Endothelial cell of umbilical vein (primary cell): ENCODE measurements around the gene MALRD1. TPM values are rescaled to one million over a fixed set of nuclear protein-coding genes. Genes with fewer than 3 reads are reported as not detected.

Experiments used
- BruUV-seq: library from RNA; stranded (reverse); fragments of 400-500 nt; replicated peaks from 2 replicates; lab custom pipeline; 2021; lab: Mats Ljungman, UMichigan
- CTCF ChIA-PET: fragments of 300-600, 350-600 bp; sonication (Branson Sonifier 250); formaldehyde crosslinking; loops from one replicate; lab custom pipeline; 2021; ENCODE audit warnings: antibody characterized with exemption, inconsistent platforms; lab: Charles Lee
- POLR2A ChIA-PET: fragments of 300-600, 350-600 bp; sonication (Branson Sonifier 250); formaldehyde crosslinking; loops from one replicate; lab custom pipeline; 2021; ENCODE audit warnings: antibody characterized with exemption, inconsistent platforms; lab: Charles Lee
- DNase-seq: peaks from one replicate; pipeline ENCODE4 v3.0.0-alpha.2; 2011; ENCODE audit warnings: low read depth, low spot score
- FAIRE-seq: peaks from 2 replicates; lab custom pipeline; 2011; peaks lifted over from hg19 to GRCh38; lab: Jason Lieb, UNC
- H2AFZ ChIP-seq: 2 replicates; pipeline ENCODE4 v1.6.0; 2012; ENCODE audit warnings: low read depth, low read length, control low read depth, inconsistent platforms
- H3K27ac ChIP-seq: 2 replicates; pipeline ENCODE4 v1.5.1; 2011; ENCODE audit warnings: low read depth, mild to moderate bottlenecking, control low read depth, low read length, moderate library complexity; ENCODE audit not compliant: insufficient read depth
- H3K27me3 ChIP-seq, 2 experiments: 2 replicates each; pipeline versions ENCODE4 v1.6.0 to v1.6.1; 2011; ENCODE audit warnings: low read length in 2 of 2, mixed read lengths in 1 of 2; ENCODE audit not compliant: control insufficient read depth in 2 of 2, insufficient read depth in 2 of 2
- H3K36me3 ChIP-seq, 2 experiments: 2 replicates in 1 of 2; 3 replicates in 1 of 2; pipeline ENCODE4 v1.5.1; 2011; ENCODE audit warnings: low read length in 2 of 2, mild to moderate bottlenecking in 1 of 2, moderate library complexity in 1 of 2; ENCODE audit not compliant: control insufficient read depth in 2 of 2, insufficient read depth in 2 of 2; ENCODE audit errors: extremely low read depth in 1 of 2
- H3K4me1 ChIP-seq: 3 replicates; pipeline ENCODE4 v1.5.1; 2011; ENCODE audit warnings: mild to moderate bottlenecking, low read length; ENCODE audit not compliant: control insufficient read depth, insufficient read depth; ENCODE audit errors: extremely low read depth
- H3K4me2 ChIP-seq: 2 replicates; pipeline ENCODE4 v1.6.1; 2011; ENCODE audit warnings: low read length, control low read depth, mixed read lengths; ENCODE audit not compliant: insufficient read depth
- H3K4me3 ChIP-seq, 3 experiments: fragments of 200-600 bp in 1 of 3; sonication (generic), shearing (Covaris generic) in 1 of 3; replicated peaks in 1 of 3; 2 replicates each; pipeline ENCODE4 v1.5.1; 2011 to 2016; ENCODE audit warnings: control low read depth in 3 of 3, low read length in 3 of 3, mild to moderate bottlenecking in 2 of 3, inconsistent platforms in 1 of 3, low read depth in 1 of 3, moderate library complexity in 1 of 3; ENCODE audit not compliant: insufficient read depth in 1 of 3
- H3K79me2 ChIP-seq: 2 replicates; pipeline ENCODE4 v1.6.0; 2012; ENCODE audit warnings: low read length, inconsistent platforms; ENCODE audit not compliant: control insufficient read depth, insufficient read depth
- H3K9ac ChIP-seq: replicated peaks from 2 replicates; pipeline ENCODE3; 2011; ENCODE audit warnings: low read length, control low read depth; ENCODE audit not compliant: insufficient read depth; ENCODE audit errors: extremely low read depth
- H3K9me1 ChIP-seq: replicated peaks from 3 replicates; pipeline ENCODE4 v1.6.0; 2011; ENCODE audit warnings: mild to moderate bottlenecking, low read length; ENCODE audit not compliant: control insufficient read depth, insufficient read depth; ENCODE audit errors: extremely low read depth
- H3K9me3 ChIP-seq: replicated peaks from 2 replicates; pipeline ENCODE4 v1.5.1; 2012; ENCODE audit warnings: low read length, inconsistent platforms; ENCODE audit not compliant: control insufficient read depth, insufficient read depth
- H4K20me1 ChIP-seq: replicated peaks from 2 replicates; pipeline ENCODE3; 2011; ENCODE audit warnings: mild to moderate bottlenecking, low read length; ENCODE audit not compliant: control insufficient read depth, insufficient read depth; ENCODE audit errors: extremely low read depth
- CTCF ChIP-seq, 2 donors: IDR thresholded peaks; 1 replicate in 1 of 2; 2 replicates in 1 of 2; pipeline ENCODE4 v1.5.1; 2011; ENCODE audit warnings: low read length in 2 of 2, mild to moderate bottlenecking in 2 of 2, moderate library complexity in 2 of 2, control low read depth in 1 of 2, inconsistent platforms in 1 of 2, low read depth in 1 of 2; ENCODE audit not compliant: insufficient read depth in 1 of 2; ENCODE audit errors: extremely low read depth in 1 of 2
- EZH2 ChIP-seq: IDR thresholded peaks from 2 replicates; pipeline ENCODE4 v1.6.1; 2012; ENCODE audit warnings: borderline replicate concordance, low read depth, mild to moderate bottlenecking, moderate library complexity, low read length, inconsistent platforms; ENCODE audit not compliant: severe bottlenecking
- FOS ChIP-seq: IDR thresholded peaks from 2 replicates; pipeline ENCODE4 v1.6.1; 2011; ENCODE audit warnings: mild to moderate bottlenecking, low read length, moderate library complexity, borderline replicate concordance; ENCODE audit not compliant: insufficient read depth
- GATA2 ChIP-seq: IDR thresholded peaks from 2 replicates; pipeline ENCODE4 v1.7.0; 2011; ENCODE audit warnings: low read depth, mild to moderate bottlenecking, moderate library complexity, mixed read lengths, low read length; ENCODE audit not compliant: insufficient read length, insufficient read depth
- JUN ChIP-seq: IDR thresholded peaks from 2 replicates; pipeline ENCODE4 v1.6.1; 2011; ENCODE audit warnings: borderline replicate concordance, low read depth; ENCODE audit not compliant: insufficient read length, insufficient read depth
- MAX ChIP-seq: IDR thresholded peaks from 2 replicates; pipeline ENCODE4 v1.6.1; 2011; ENCODE audit not compliant: insufficient read depth, insufficient read length
- MYC ChIP-seq: IDR thresholded peaks from one replicate; pipeline ENCODE4 v1.6.1; 2011; ENCODE audit warnings: mild to moderate bottlenecking, low read depth, low read length
- POLR2A ChIP-seq: IDR thresholded peaks from 2 replicates; pipeline ENCODE4 v1.6.1; 2012; ENCODE audit warnings: low read depth, mild to moderate bottlenecking, control low read depth, low read length
- POLR2AphosphoS5 ChIP-seq: IDR thresholded peaks from 2 replicates; pipeline ENCODE4 v1.6.1; 2012; ENCODE audit warnings: low read depth, mild to moderate bottlenecking, control low read depth, low read length, moderate library complexity; ENCODE audit not compliant: insufficient read depth
- dilution Hi-C: fragments of 300-500 bp; cut with MboI; formaldehyde crosslinking; loops from one replicate; pipeline ENCODE4 v1.15.0; 2019; ENCODE audit warnings: low sequenced_read_pairs; ENCODE audit not compliant: extremely low pct_ligation_motif_present
- intact Hi-C: fragments of 100-400 bp; cut with micrococcal nuclease; formaldehyde crosslinking; loops from one replicate; pipeline ENCODE4 v1.10.0; 2022
- polyA plus RNA-seq, 4 experiments: library from polyadenylated mRNA; depleted of rRNA in 3 of 4; stranded (reverse) in 3 of 4; unstranded in 1 of 4; fragments of >200 nt; gene quantifications; 2 replicates each; pipeline versions ENCODE4 v1.2.1 to v1.2.3, GENCODE V29; 2011 to 2012; ENCODE audit warnings: missing spikeins in 1 of 4
- total RNA-seq: library from RNA; stranded (reverse); gene quantifications from 2 replicates; pipeline ENCODE4 v1.2.3, GENCODE V29; 2021

MALRD1 gene
- total and polyA plus RNA-seq, 2 donors (not counting 3 experiments of a cell fraction or from before 2014, with no cell fraction given), result not detected

GRCh38 chr10:19570991-19571390 is 522.4 kb downstream of the MALRD1 start:
- Histone ChIP-seq H3K4me2 (no peak overlapping the region), H4K20me1 (no peaks in the 10 kb centered on the region), H3K79me2 (no peaks in the 10 kb centered on the region), H3K27ac (no peak overlapping the region), H3K9ac (no peak overlapping the region), H3K4me1 (no peaks in the 10 kb centered on the region), H3K27me3 (no peaks in the 10 kb centered on the region), H3K36me3 (no peaks in the 10 kb centered on the region), H3K9me3 (peaks cover 5% of the 10 kb centered on the region), H2AFZ (no peak overlapping the region), H3K4me3 (no peak overlapping the region), H3K9me1 (no peaks in the 10 kb centered on the region)
- ChIA-PET POLR2A (no interaction called here), CTCF (no interaction called here)
- DNase-seq (no peak), FAIRE-seq (no peak)
- dilution Hi-C loops (no loop called here), intact Hi-C loops (no loop called here)
- BruUV-seq, result no TSS peak
- TF ChIP-seq CTCF (IDR thresholded peaks at IDR 0.05; ENCODE audit: extremely low read depth in 1 of 2, insufficient read depth in 1 of 2, low read depth in 1 of 2, low read length in 2 of 2) (no peak), POLR2AphosphoS5 (no peak), POLR2A (no peak), GATA2 (no peak), FOS (no peak), MYC (no peak), MAX (no peak), JUN (no peak), EZH2 (no peak)
